IMR-90 (cell line): ENCODE data around the gene BUB1.

Experiments used
- CEBPB ChIP-seq: IDR thresholded peaks from 2 replicates; pipeline ENCODE4 v1.6.1; 2012; ENCODE audit warnings: low read depth, low read length, improper control_type of control experiment
- CHD1 ChIP-seq: IDR thresholded peaks from 2 replicates; pipeline ENCODE4 v1.6.1; 2012; ENCODE audit warnings: low read depth, low read length, improper control_type of control experiment
- CTCF ChIP-seq: conservative IDR thresholded peaks from 2 replicates; pipeline ENCODE4 v1.5.1; 2012; ENCODE audit warnings: mild to moderate bottlenecking, low read depth, low read length, improper control_type of control experiment
- ELK1 ChIP-seq: fragments of 150-350 bp; IDR thresholded peaks from 2 replicates; pipeline ENCODE4 v1.6.1; 2016; ENCODE audit warnings: low read depth, mild to moderate bottlenecking, low read length, moderate library complexity, borderline replicate concordance
- FOS ChIP-seq: fragments of 150-350 bp; IDR thresholded peaks from 2 replicates; pipeline ENCODE4 v1.6.1; 2016; ENCODE audit warnings: low read depth, low read length
- MAFK ChIP-seq: IDR thresholded peaks from 2 replicates; pipeline ENCODE4 v1.6.1; 2012; ENCODE audit warnings: low read depth, low read length, improper control_type of control experiment
- MAZ ChIP-seq: IDR thresholded peaks from 2 replicates; pipeline ENCODE4 v1.6.1; 2012; ENCODE audit warnings: low read depth, mild to moderate bottlenecking, low read length, improper control_type of control experiment, moderate library complexity, borderline replicate concordance
- MXI1 ChIP-seq: IDR thresholded peaks from 2 replicates; pipeline ENCODE4 v1.6.1; 2012; ENCODE audit warnings: low read depth, mild to moderate bottlenecking, low read length, moderate library complexity, borderline replicate concordance
- POLR2A ChIP-seq: IDR thresholded peaks from 2 replicates; pipeline ENCODE4 v1.6.1; 2012; ENCODE audit warnings: mild to moderate bottlenecking, low read depth, low read length
- RAD21 ChIP-seq: IDR thresholded peaks from 2 replicates; pipeline ENCODE4 v1.6.1; 2012; ENCODE audit warnings: low read length, improper control_type of control experiment
- RCOR1 ChIP-seq: IDR thresholded peaks from 2 replicates; pipeline ENCODE4 v1.6.1; 2012; ENCODE audit warnings: mild to moderate bottlenecking, low read length, improper control_type of control experiment; ENCODE audit not compliant: insufficient replicate concordance
- RFX5 ChIP-seq: IDR thresholded peaks from 2 replicates; pipeline ENCODE4 v1.8.0; 2012; ENCODE audit warnings: low read depth, mild to moderate bottlenecking, low read length, moderate library complexity
- SMC3 ChIP-seq: fragments of 150-350 bp; IDR thresholded peaks from 2 replicates; pipeline ENCODE4 v1.6.1; 2016; ENCODE audit warnings: low read depth, mild to moderate bottlenecking, antibody characterized with exemption, low read length, moderate library complexity
- USF2 ChIP-seq: fragments of 150-350 bp; IDR thresholded peaks from 2 replicates; pipeline ENCODE4 v1.6.1; 2017; ENCODE audit warnings: mild to moderate bottlenecking, antibody characterized with exemption, low read length, low read depth

- TF ChIP-seq POLR2A (no peak), RCOR1 (no peak), CTCF (no peak), RFX5 (no peak), MXI1 (no peak), MAZ (no peak), CEBPB (no peak), SMC3 (no peak), CHD1 (no peak), USF2 (no peak), RAD21 (no peak), FOS (no peak), ELK1 (no peak), MAFK (no peak)
Measured at GRCh38 chr2:110675679-110676078, 2.2 kb downstream of the BUB1 start.
